ELR (cell line): Measurements from ENCODE around the gene KRT3.
A peak's percentile ranks its signal among the peaks of the same experiment; 100 is the strongest.

ENCODE experiments used
- DNase-seq: peaks from one replicate; pipeline ENCODE4 v3.0.0-alpha.2; 2015; ENCODE audit warnings: low read depth

Gene KRT3

DNA sequence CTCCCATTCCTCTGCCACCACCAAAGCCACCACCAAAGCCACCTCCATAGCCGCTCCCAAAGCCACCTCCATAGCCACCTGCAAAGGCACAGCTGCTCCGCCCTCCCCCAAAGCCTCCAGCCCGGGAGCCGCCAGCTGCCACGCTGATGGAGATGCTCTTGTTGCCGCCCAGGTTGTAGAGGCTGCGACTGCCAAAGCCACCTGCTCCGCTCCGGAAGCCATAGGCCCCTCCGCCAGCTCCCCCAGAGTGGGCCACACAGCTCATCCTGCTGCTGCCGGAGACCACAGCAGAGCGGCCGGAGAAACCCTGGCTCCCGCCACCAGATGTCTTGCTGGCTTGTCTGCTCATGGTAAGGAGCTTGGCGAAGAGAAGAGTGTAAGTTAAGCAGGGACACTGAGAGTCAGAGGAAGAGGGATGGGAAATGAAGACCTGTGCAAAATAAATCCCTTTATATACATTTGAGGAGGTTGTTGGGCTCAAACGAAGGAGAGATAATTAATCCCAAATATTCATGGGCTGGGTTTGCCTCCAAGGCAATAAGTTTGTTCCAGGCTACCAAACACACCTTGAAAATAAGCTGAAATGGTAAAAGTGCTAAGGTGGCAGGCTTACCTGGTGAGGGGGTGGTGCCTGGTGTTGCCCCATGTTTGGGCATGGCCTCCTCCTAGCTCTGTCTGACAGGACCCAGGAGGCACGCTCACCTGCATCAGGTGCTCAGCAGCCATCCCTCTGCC is at the start of gene KRT3:
KRT3 (minus strand) TSS at position 424 of the 735 bp plus-strand sequence; CDS start at position 349, 75 bp downstream.
- no peak for DNase-seq

GRCh38 chr12:52844386-52844785 is 48.5 kb upstream of the KRT3 start:
- no peak for DNase-seq

DNA sequence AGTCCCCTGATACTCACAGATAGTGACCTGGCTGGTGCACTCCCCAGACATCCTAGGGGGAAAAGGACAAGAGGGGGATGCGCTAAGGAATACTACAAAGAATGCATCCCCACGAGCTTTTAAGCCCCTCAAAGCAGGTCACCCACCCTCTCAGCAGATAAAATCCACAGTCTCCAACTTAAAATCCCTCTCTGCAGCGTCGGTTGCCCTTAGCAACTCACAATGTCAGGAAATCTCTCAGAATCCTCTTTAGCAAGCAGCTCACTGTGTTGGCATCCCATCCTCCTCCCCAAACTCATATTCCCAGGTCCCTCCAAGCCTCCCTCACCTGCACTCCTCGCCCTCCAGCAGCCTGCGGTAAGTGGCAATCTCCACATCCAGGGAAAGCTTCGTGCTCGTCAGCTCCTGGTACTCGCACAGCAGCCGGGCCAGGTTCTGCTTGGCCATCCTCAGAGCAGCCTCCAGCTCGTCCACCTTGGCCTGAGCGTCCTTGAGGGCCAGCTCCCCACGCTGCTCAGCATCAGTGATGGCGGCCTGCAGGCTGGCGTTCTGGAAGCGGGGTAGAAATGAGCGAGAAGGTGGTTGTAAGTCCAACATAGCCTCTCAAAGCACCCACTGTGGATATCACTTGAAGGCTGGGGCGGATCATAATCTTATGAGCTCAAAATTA is 43.7 kb upstream of the KRT3 start:
- no peak for DNase-seq

- DNase-seq = no peak
Measured at GRCh38 chr12:52838609-52839435, 42.9 kb upstream of the KRT3 start.

DNA sequence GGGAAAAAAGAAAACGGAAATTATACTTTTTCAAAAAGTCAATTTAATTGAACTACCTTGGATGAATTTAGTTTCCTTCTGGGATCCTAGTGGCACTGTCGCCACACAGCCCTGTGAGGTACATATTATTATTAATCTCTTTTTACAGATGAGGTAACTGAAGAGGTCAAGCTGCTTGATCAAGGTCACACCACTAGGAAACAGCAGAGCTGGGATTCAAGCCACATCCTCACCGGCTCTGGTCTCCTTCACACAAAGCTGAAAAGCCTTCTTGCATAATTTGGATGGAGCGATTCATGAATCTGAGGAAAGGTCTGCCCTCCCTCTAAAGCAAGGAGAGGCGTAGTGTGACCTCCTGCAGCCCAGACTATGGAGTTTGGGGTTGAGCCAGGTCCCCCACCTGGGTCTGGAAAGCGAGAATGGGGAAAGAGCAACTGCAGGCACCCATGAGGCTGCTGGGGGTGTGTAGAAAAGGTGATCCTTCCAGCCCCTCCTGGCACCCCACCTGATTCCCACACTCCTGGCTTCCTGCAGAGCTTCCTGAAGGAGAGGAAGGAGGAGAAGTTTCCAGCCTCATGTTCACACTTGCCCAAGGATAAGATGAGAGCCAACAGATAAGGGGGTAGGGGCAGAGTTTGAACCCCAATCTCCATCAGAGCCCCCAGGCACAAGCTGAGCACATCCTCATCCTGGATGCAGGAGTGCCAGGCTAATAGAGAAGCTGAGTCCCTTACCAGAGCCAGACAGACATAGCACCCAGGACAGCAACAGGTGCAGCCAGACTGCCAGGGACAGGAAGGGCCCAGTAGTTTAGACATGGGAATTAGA is 42.1 kb upstream of the KRT3 start:
- DNase-seq = peak; percentile 47

DNA sequence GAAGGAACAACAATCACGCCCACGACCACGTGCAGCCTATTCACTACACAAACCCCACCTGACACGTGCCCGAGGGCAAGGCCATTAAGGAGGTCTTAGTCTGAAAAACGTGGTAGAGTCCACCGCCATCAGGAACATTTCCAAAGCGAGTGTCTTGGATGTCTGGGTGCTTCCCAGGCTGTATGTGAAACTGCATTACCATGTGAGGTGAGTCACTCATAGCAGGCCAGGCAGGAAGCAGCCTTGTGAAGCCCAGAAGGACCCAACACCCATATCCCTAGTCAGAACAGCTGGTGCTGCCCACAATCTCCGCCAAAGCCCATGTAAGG is 41.5 kb upstream of the KRT3 start:
- peak; percentile 92 for DNase-seq

- peak; percentile 12 for DNase-seq
Measured at GRCh38 chr12:52836491-52837412, 40.8 kb upstream of the KRT3 start.

- DNase-seq = peak; percentile 89
Measured at GRCh38 chr12:52836042-52836466, 40.1 kb upstream of the KRT3 start.

DNA sequence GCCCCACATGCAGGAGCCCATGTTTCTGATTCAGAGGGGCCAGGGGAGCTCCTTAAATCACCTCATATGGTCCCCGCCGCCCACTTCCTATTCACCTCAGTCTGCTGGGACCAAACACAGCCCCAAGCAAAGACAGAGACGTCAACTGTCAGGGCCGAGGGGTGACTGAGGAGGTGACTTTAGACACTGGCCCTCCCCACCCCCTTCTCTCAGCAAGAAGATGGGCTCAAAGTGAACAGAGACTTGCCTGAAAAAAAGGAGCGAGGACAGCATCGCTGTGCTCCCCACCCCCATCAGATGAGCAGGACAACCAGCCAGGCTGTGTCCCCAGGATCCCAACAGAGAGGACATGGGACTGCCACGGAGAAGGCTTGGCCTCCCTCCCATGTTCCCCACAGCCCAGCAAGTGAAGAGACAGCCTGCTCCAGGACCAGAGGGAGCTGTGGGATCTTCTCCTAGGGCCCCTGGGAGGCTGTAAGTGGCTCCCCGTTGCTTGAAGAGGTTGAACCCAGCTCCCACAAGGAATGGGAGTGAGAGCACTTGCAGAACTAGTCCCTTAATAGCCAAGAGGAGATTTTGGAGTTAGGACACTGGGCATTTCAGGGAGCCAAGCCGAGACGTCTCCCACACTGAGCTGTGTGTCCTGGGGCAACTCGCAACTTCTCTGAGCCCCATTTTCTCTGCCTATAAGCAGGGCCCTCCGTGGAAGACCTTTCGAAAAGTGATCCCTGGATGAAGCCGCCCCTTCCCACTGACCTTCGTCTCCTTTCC is 39.5 kb upstream of the KRT3 start:
- DNase-seq = no peak

- DNase-seq = no peak
Measured at GRCh38 chr12:52834727-52835001, 38.7 kb upstream of the KRT3 start.

GRCh38 chr12:52833922-52834726 is 38.2 kb upstream of the KRT3 start, which contains the start of gene KRT79:
KRT79 (minus strand) TSS chr12:52834311; CDS start chr12:52834260, 51 bp downstream.
- DNase-seq = no peak

DNA sequence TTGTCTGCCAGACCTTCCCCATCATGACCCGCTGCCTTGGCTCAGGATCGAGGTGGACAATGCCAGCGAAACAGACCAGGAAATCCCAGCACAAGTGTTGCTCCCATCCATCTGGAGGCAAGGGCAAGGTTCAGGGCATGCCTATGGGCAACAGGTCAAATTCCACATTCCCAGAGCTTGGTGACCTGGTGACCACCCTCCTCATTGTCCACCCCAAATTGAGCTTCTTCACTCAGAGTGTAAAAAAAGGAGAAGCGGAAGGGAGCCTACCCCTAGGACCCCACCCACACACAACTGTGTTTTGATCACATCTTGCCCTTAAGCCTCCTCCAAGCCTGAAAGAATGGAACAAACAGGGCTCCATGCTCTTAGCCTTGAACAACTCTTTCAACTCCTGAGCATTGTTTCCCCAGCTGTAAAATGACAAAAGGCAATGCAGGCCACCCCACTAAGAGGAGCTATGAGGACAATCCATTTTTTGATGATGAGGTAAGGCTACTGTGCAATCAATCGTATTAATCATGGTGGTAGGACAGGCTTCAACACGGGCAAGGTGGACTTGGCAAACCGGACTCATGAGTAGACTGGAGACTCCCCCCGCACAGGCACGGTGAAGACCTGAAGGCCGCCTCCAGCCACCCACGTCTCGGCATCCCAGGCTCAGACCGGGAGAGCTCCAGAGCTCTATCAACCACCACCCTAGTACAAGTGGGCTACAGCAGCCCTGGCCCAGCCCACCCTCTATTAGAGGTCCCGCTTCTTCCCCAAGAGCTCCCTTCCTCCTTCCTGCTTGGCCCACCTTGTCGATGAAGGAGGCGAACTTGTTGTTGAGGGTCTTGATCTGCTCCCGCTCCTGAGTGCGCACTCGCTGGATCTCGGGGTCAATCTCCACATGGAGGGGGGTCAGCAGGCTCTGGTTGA is 37.3 kb upstream of the KRT3 start:
- DNase-seq = no peak

GRCh38 chr12:52832451-52832850 is 36.5 kb upstream of the KRT3 start:
- DNase-seq = no peak

GRCh38 chr12:52831251-52831650 is 35.3 kb upstream of the KRT3 start:
- DNase-seq = no peak

GRCh38 chr12:52829986-52830770 is 34.3 kb upstream of the KRT3 start:
- DNase-seq = no peak

DNA sequence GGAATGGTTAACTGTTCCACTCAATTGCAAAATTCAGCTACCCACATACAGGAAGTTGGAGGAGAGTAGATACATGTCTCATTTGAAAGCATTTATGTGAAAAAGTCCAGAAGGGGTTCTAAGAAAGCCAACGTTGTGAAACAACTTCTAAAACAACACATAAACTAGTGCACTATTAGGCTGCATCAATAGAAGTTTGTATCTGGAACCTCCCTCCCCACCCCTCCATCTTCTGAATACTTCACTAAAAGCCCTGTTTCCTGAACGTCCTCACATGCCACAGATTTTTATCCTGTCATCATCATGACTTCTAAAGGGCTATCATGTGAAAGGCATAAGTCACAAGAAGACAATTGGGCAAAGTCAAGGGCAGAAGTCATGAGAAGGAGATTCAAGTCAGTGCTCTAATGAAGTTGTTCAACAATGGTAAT is 32.7 kb upstream of the KRT3 start:
- no peak for DNase-seq

- DNase-seq = no peak
Measured at GRCh38 chr12:52828156-52828555, 32.2 kb upstream of the KRT3 start.
